SK-N-SH treated with all-trans-retinoic acid at 6 μM for 48 hours (cell line): Measurements from ENCODE around the gene SPAG9.

Experiments
- ARNTL ChIP-seq: fragments of 450-650 bp; formaldehyde crosslinking; IDR thresholded peaks from 2 replicates; pipeline ENCODE4 v1.5.0; 2020; ENCODE audit warnings: low read depth, mild to moderate bottlenecking, moderate library complexity, borderline replicate concordance
- BACH2 ChIP-seq: fragments of 250-450 bp; sonication (Bioruptor Pico); IDR thresholded peaks from 2 replicates; pipeline ENCODE4 v1.9.0; 2021; ENCODE audit warnings: mild to moderate bottlenecking, borderline replicate concordance
- CSDC2 ChIP-seq: fragments of 250-450 bp; sonication (Bioruptor Pico); IDR thresholded peaks from 2 replicates; pipeline ENCODE4 v1.5.0; 2020; ENCODE audit warnings: mild to moderate bottlenecking, moderate library complexity
- ESRRG ChIP-seq: fragments of 250-450 bp; sonication (Bioruptor Pico); IDR thresholded peaks from 2 replicates; pipeline ENCODE4 v1.6.1; 2021; ENCODE audit warnings: mild to moderate bottlenecking
- GLIS3 ChIP-seq: fragments of 250-450 bp; sonication (Bioruptor Pico); IDR thresholded peaks from 2 replicates; pipeline ENCODE4 v1.5.0; 2020; ENCODE audit warnings: mild to moderate bottlenecking, moderate library complexity
- RARB ChIP-seq: fragments of 250-450 bp; sonication (Bioruptor Pico); IDR thresholded peaks from 2 replicates; pipeline ENCODE4 v1.8.0; 2021; ENCODE audit warnings: mild to moderate bottlenecking, moderate library complexity
- SNAI2 ChIP-seq: fragments of 250-450 bp; sonication (Bioruptor Pico); IDR thresholded peaks from 2 replicates; pipeline ENCODE4 v1.5.0; 2020; ENCODE audit warnings: mild to moderate bottlenecking, moderate library complexity
- TCF4 ChIP-seq: fragments of 250-450 bp; sonication (Bioruptor Pico); IDR thresholded peaks from 2 replicates; pipeline ENCODE4 v1.8.0; 2021; ENCODE audit warnings: mild to moderate bottlenecking, moderate library complexity, borderline replicate concordance
- TOX ChIP-seq: fragments of 250-450 bp; sonication (Bioruptor Pico); IDR thresholded peaks from 2 replicates; pipeline ENCODE4 v1.8.0; 2021; ENCODE audit warnings: mild to moderate bottlenecking, moderate library complexity, borderline replicate concordance
- ZFP30 ChIP-seq: fragments of 450-650 bp; formaldehyde crosslinking; IDR thresholded peaks from 2 replicates; pipeline ENCODE4 v1.5.0; 2022; ENCODE audit warnings: mild to moderate bottlenecking, moderate library complexity
- ZNF565 ChIP-seq: fragments of 450-650 bp; formaldehyde crosslinking; conservative IDR thresholded peaks from 2 replicates; pipeline ENCODE4 v1.5.0; 2020; ENCODE audit warnings: low read depth, mild to moderate bottlenecking, moderate library complexity
- ZNF70 ChIP-seq: fragments of 450-650 bp; formaldehyde crosslinking; IDR thresholded peaks from 2 replicates; pipeline ENCODE4 v1.5.0; 2020; ENCODE audit warnings: mild to moderate bottlenecking, moderate library complexity
- ZNF8 ChIP-seq: fragments of 450-650 bp; formaldehyde crosslinking; IDR thresholded peaks from 2 replicates; pipeline ENCODE4 v1.5.0; 2020; ENCODE audit warnings: mild to moderate bottlenecking, moderate library complexity
- TF ChIP-seq, protein P1 (sequence below): fragments of 250-450 bp; sonication (Bioruptor Pico); IDR thresholded peaks from 2 replicates; pipeline ENCODE4 v1.5.1; 2020; ENCODE audit warnings: low read depth, mild to moderate bottlenecking, moderate library complexity

- TF ChIP-seq, protein P1, sequence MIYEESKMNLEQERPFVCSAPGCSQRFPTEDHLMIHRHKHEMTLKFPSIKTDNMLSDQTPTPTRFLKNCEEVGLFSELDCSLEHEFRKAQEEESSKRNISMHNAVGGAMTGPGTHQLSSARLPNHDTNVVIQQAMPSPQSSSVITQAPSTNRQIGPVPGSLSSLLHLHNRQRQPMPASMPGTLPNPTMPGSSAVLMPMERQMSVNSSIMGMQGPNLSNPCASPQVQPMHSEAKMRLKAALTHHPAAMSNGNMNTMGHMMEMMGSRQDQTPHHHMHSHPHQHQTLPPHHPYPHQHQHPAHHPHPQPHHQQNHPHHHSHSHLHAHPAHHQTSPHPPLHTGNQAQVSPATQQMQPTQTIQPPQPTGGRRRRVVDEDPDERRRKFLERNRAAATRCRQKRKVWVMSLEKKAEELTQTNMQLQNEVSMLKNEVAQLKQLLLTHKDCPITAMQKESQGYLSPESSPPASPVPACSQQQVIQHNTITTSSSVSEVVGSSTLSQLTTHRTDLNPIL, result no peak
- peak; percentile 68; the same call in 1 of the 2 replicates for TF ChIP-seq CSDC2 (CRISPR knock-in tag)
- TF ChIP-seq ZNF70, result no peak; the same call in 1 of the 2 replicates
- TF ChIP-seq TCF4 (CRISPR knock-in tag), result peak; percentile 58; the same call in 1 of the 2 replicates
- TF ChIP-seq ESRRG, result no peak
- no peak for TF ChIP-seq RARB (CRISPR knock-in tag)
- TF ChIP-seq ARNTL (CRISPR knock-in tag), result peak; percentile 27; the same call in 1 of the 2 replicates
- TF ChIP-seq ZNF565 (CRISPR knock-in tag), result peak; percentile 79; the same call in 1 of the 2 replicates
- no peak for TF ChIP-seq GLIS3
- TF ChIP-seq SNAI2 (CRISPR knock-in tag), result no peak; the same call in 1 of the 2 replicates
- TF ChIP-seq ZFP30, result no peak
- no peak for TF ChIP-seq BACH2 (CRISPR knock-in tag)
- peak; percentile 48; the same call in 1 of the 2 replicates for TF ChIP-seq ZNF8 (CRISPR knock-in tag)
- TF ChIP-seq TOX (CRISPR knock-in tag), result no peak
Measured at GRCh38 chr17:50931144-50931908, 189.3 kb downstream of the SPAG9 start.
